Transverse colon (tissue), 4 donors: ENCODE results near the gene CACNG5.

Experiments used
- EP300 ChIP-seq: sonication (generic); formaldehyde crosslinking; IDR thresholded peaks from one replicate; pipeline ENCODE4 v1.6.1; 2017; ENCODE audit warnings: antibody characterized with exemption, low read depth
- POLR2A ChIP-seq: fragments of 450-650 bp; IDR thresholded peaks from one replicate; pipeline ENCODE4 v1.6.1; 2016; ENCODE audit warnings: antibody characterized with exemption, mild to moderate bottlenecking, moderate library complexity
- POLR2AphosphoS5 ChIP-seq, 3 donors: sonication (generic); formaldehyde crosslinking; IDR thresholded peaks; one replicate each; pipeline ENCODE4 v1.6.1; 2016; ENCODE audit warnings: antibody characterized with exemption in 3 of 3
- TF ChIP-seq, protein P1 (sequence below), 5 experiments: fragments of 200-600 bp in 3 of 5; fragments of 450-650 bp in 2 of 5; sonication (generic) in 3 of 5; IDR thresholded peaks; 1 replicate in 2 of 5; 2 replicates in 3 of 5; pipeline ENCODE4 v1.5.1; 2016 to 2017; ENCODE audit warnings: antibody characterized with exemption in 5 of 5, inconsistent platforms in 3 of 5, mild to moderate bottlenecking in 2 of 5, moderate library complexity in 1 of 5

- TF ChIP-seq POLR2A (no peak), POLR2AphosphoS5 (IDR thresholded peaks at IDR 0.05) (no peak), EP300 (no peak)
- TF ChIP-seq, protein P1, sequence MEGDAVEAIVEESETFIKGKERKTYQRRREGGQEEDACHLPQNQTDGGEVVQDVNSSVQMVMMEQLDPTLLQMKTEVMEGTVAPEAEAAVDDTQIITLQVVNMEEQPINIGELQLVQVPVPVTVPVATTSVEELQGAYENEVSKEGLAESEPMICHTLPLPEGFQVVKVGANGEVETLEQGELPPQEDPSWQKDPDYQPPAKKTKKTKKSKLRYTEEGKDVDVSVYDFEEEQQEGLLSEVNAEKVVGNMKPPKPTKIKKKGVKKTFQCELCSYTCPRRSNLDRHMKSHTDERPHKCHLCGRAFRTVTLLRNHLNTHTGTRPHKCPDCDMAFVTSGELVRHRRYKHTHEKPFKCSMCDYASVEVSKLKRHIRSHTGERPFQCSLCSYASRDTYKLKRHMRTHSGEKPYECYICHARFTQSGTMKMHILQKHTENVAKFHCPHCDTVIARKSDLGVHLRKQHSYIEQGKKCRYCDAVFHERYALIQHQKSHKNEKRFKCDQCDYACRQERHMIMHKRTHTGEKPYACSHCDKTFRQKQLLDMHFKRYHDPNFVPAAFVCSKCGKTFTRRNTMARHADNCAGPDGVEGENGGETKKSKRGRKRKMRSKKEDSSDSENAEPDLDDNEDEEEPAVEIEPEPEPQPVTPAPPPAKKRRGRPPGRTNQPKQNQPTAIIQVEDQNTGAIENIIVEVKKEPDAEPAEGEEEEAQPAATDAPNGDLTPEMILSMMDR (IDR thresholded peaks at IDR 0.05): no peak
These were observed 31.4 kb upstream of the CACNG5 start for GRCh38 chr17:66803474-66803951.
